Activated naive CD4-positive, alpha-beta T cell treated with anti-CD3 and anti-CD28 coated beads, Interleukin-2, amount 10 ng/mL, durations not matched to agents 7 days and 5 days (primary cell): ENCODE measurements around the gene ARHGAP23.
"Not testable (repeated sequence)": the region's sequence is repeated elsewhere in the genome, so short reads cannot be mapped to it uniquely, and the experiment has no call there.

Source experiments
- CTCF ChIA-PET: fragments of 350-600 bp; sonication (Branson Sonifier 250); formaldehyde crosslinking; loops from one replicate; lab custom pipeline; 2021; ENCODE audit warnings: antibody characterized with exemption; lab: Charles Lee
- DNase-seq: peaks from one replicate; pipeline ENCODE4 v3.0.0-alpha.2; 2020
- H3K27ac Mint-ChIP-seq: one replicate; pipeline ENCODE4 v1.8.0; 2021; ENCODE audit warnings: mild to moderate bottlenecking, moderate library complexity, mixed read lengths
- H3K27me3 Mint-ChIP-seq: one replicate; pipeline ENCODE4 v1.8.0; 2021; ENCODE audit warnings: mild to moderate bottlenecking, mixed read lengths
- H3K36me3 Mint-ChIP-seq: one replicate; pipeline ENCODE4 v1.8.0; 2021; ENCODE audit warnings: mixed read lengths
- H3K4me1 Mint-ChIP-seq: one replicate; pipeline ENCODE4 v1.8.0; 2021; ENCODE audit warnings: mixed read lengths
- H3K4me3 Mint-ChIP-seq: one replicate; pipeline ENCODE4 v1.8.0; 2021; ENCODE audit warnings: mild to moderate bottlenecking, moderate library complexity, mixed read lengths
- H3K9me3 Mint-ChIP-seq: one replicate; pipeline ENCODE4 v1.8.0; 2021; ENCODE audit warnings: mixed read lengths

ARHGAP23 gene

GRCh38 chr17:38485681-38486298, 57.5 kb downstream of the ARHGAP23 start:
- H3K4me3 Mint-ChIP-seq, H3K4me1 Mint-ChIP-seq, H3K36me3 Mint-ChIP-seq, DNase-seq, H3K27ac Mint-ChIP-seq, H3K9me3 Mint-ChIP-seq: not testable (repeated sequence)
- CTCF ChIA-PET, result interaction anchor here (0.9 to 2.9 kb wide), 4 partner anchors 59 to 137 kb away, joined by 4 to 17 read pairs (median 8); no protein-coding TSS in a partner anchor
- peaks cover 26% of the 10 kb centered on the region for H3K27me3 Mint-ChIP-seq

- not testable (repeated sequence) for H3K9me3 Mint-ChIP-seq, DNase-seq, H3K4me1 Mint-ChIP-seq, H3K36me3 Mint-ChIP-seq, H3K4me3 Mint-ChIP-seq, H3K27ac Mint-ChIP-seq
- CTCF ChIA-PET, result interaction anchor here (0.6 to 1.4 kb wide), 3 partner anchors 66 to 179 kb away, joined by 4 to 5 read pairs (median 4); no protein-coding TSS in a partner anchor
- peaks cover 20% of the 10 kb centered on the region for H3K27me3 Mint-ChIP-seq
Observed at GRCh38 chr17:38489774-38490173, 61.5 kb downstream of the ARHGAP23 start.

- H3K27ac Mint-ChIP-seq, result not testable (repeated sequence)
Observed at GRCh38 chr17:38491346-38492066, 63.2 kb downstream of the ARHGAP23 start.

GRCh38 chr17:38492067-38493040, 64.1 kb downstream of the ARHGAP23 start:
- not testable (repeated sequence) for H3K27ac Mint-ChIP-seq, H3K36me3 Mint-ChIP-seq, H3K9me3 Mint-ChIP-seq, H3K4me3 Mint-ChIP-seq, H3K4me1 Mint-ChIP-seq
- peak; percentile 96 for DNase-seq
- peaks cover 13% of the 10 kb centered on the region for H3K27me3 Mint-ChIP-seq
- CTCF ChIA-PET, result interaction anchor here (0.8 to 2.4 kb wide), 5 partner anchors 16 to 177 kb away, joined by 3 to 10 read pairs (median 6); no protein-coding TSS in a partner anchor

More at GRCh38 chr17:38491346-38492066, 63.2 kb downstream of the ARHGAP23 start:
- H3K4me1 Mint-ChIP-seq, H3K9me3 Mint-ChIP-seq, DNase-seq, H3K4me3 Mint-ChIP-seq, H3K36me3 Mint-ChIP-seq: not testable (repeated sequence)
- CTCF ChIA-PET, result interaction anchor here (0.8 to 2.4 kb wide), 5 partner anchors 17 to 176 kb away, joined by 3 to 10 read pairs (median 6); no protein-coding TSS in a partner anchor
- peaks cover 10% of the 10 kb centered on the region for H3K27me3 Mint-ChIP-seq

GRCh38 chr17:38494152-38494551, 65.9 kb downstream of the ARHGAP23 start:
- H3K27me3 Mint-ChIP-seq, result peaks cover 20% of the 10 kb centered on the region
- CTCF ChIA-PET, H3K4me3 Mint-ChIP-seq, H3K4me1 Mint-ChIP-seq, H3K9me3 Mint-ChIP-seq, H3K27ac Mint-ChIP-seq, DNase-seq, H3K36me3 Mint-ChIP-seq: not testable (repeated sequence)

- CTCF ChIA-PET, result interaction anchor here (1.2 to 1.4 kb wide), 2 partner anchors 11 to 60 kb away, joined by 3 read pairs; no protein-coding TSS in a partner anchor
- H3K27ac Mint-ChIP-seq, H3K36me3 Mint-ChIP-seq, DNase-seq, H3K4me3 Mint-ChIP-seq, H3K9me3 Mint-ChIP-seq, H3K4me1 Mint-ChIP-seq: not testable (repeated sequence)
- H3K27me3 Mint-ChIP-seq, result peaks cover 10% of the 10 kb centered on the region
Observed at GRCh38 chr17:38497656-38498055, 69.4 kb downstream of the ARHGAP23 start.

- CTCF ChIA-PET, result interaction anchor here (1.2 to 1.4 kb wide), 2 partner anchors 10 to 60 kb away, joined by 3 read pairs; no protein-coding TSS in a partner anchor
- H3K27ac Mint-ChIP-seq, result no peak overlapping the region
- H3K27me3 Mint-ChIP-seq, result peaks cover 16% of the 10 kb centered on the region
- no peak for DNase-seq
- H3K36me3 Mint-ChIP-seq, result no peaks in the 10 kb centered on the region
- H3K4me3 Mint-ChIP-seq, result no peak overlapping the region
- H3K9me3 Mint-ChIP-seq, result peaks cover 2% of the 10 kb centered on the region
- H3K4me1 Mint-ChIP-seq, result no peaks in the 10 kb centered on the region
Observed at GRCh38 chr17:38498353-38498752, 70.1 kb downstream of the ARHGAP23 start.

- H3K4me1 Mint-ChIP-seq, CTCF ChIA-PET, DNase-seq, H3K4me3 Mint-ChIP-seq, H3K27ac Mint-ChIP-seq, H3K36me3 Mint-ChIP-seq, H3K9me3 Mint-ChIP-seq: not testable (repeated sequence)
- peaks cover 16% of the 10 kb centered on the region for H3K27me3 Mint-ChIP-seq
Observed at GRCh38 chr17:38499230-38499629, 71.0 kb downstream of the ARHGAP23 start.

GRCh38 chr17:38501718-38502117, 73.5 kb downstream of the ARHGAP23 start:
- DNase-seq, H3K27ac Mint-ChIP-seq, CTCF ChIA-PET, H3K4me3 Mint-ChIP-seq, H3K36me3 Mint-ChIP-seq, H3K9me3 Mint-ChIP-seq, H3K4me1 Mint-ChIP-seq: not testable (repeated sequence)
- H3K27me3 Mint-ChIP-seq, result peaks cover 21% of the 10 kb centered on the region

- DNase-seq, H3K4me1 Mint-ChIP-seq, H3K4me3 Mint-ChIP-seq, H3K36me3 Mint-ChIP-seq, H3K9me3 Mint-ChIP-seq, H3K27ac Mint-ChIP-seq, CTCF ChIA-PET: not testable (repeated sequence)
- H3K27me3 Mint-ChIP-seq, result peaks cover 26% of the 10 kb centered on the region
Observed at GRCh38 chr17:38503286-38503913, 75.1 kb downstream of the ARHGAP23 start.

GRCh38 chr17:38504216-38504615, 76.0 kb downstream of the ARHGAP23 start:
- no peak overlapping the region for H3K27ac Mint-ChIP-seq
- H3K9me3 Mint-ChIP-seq, result no peaks in the 10 kb centered on the region
- peaks cover 35% of the 10 kb centered on the region for H3K27me3 Mint-ChIP-seq
- no peaks in the 10 kb centered on the region for H3K36me3 Mint-ChIP-seq
- H3K4me3 Mint-ChIP-seq, result no peak overlapping the region
- no peak for DNase-seq
- peaks cover 3% of the 10 kb centered on the region for H3K4me1 Mint-ChIP-seq
- CTCF ChIA-PET, result no interaction called here

GRCh38 chr17:38507436-38507835, 79.2 kb downstream of the ARHGAP23 start:
- Mint-ChIP-seq H3K4me3 (no peak overlapping the region), H3K4me1 (peaks cover 11% of the 10 kb centered on the region), H3K27me3 (peaks cover 64% of the 10 kb centered on the region), H3K36me3 (no peaks in the 10 kb centered on the region), H3K27ac (no peak overlapping the region), H3K9me3 (no peaks in the 10 kb centered on the region)
- DNase-seq, result no peak
- CTCF ChIA-PET, result interaction anchor here (0.6 to 1.6 kb wide), 3 partner anchors 146 to 162 kb away, joined by 3 read pairs; no protein-coding TSS in a partner anchor

- Mint-ChIP-seq H3K4me3 (no peak overlapping the region), H3K9me3 (no peaks in the 10 kb centered on the region), H3K36me3 (no peaks in the 10 kb centered on the region), H3K4me1 (peaks cover 11% of the 10 kb centered on the region), H3K27me3 (peaks cover 63% of the 10 kb centered on the region), H3K27ac (peak overlapping the region; percentile 24)
- DNase-seq, result no peak
- CTCF ChIA-PET, result interaction anchor here (0.6 to 2.0 kb wide), 6 partner anchors 10 to 161 kb away, joined by 3 to 8 read pairs (median 3); no protein-coding TSS in a partner anchor
Observed at GRCh38 chr17:38507921-38508569, 79.8 kb downstream of the ARHGAP23 start.
